Measurements from ENCODE around the gene DDX24. TPM values are rescaled to one million over a fixed set of nuclear protein-coding genes. Genes with fewer than 3 reads are reported as not detected.

Gene DDX24
- total RNA-seq, 1 donor from 2014 or later = 109 TPM

- H3K4me1 ChIP-seq = peaks cover 5% of the 10 kb centered on the region
Measured at GRCh38 chr14:94031883-94032279, 49.1 kb downstream of the DDX24 start.

GRCh38 chr14:94031161-94031882 is 49.7 kb downstream of the DDX24 start:
- H3K4me3 ChIP-seq = no peak overlapping the region
- H3K27ac ChIP-seq = no peak overlapping the region
- intact Hi-C loops (cut with DNase I) = no loop called here
- H3K36me3 ChIP-seq = no peaks in the 10 kb centered on the region
- H3K9me3 ChIP-seq = no peaks in the 10 kb centered on the region
- peaks cover 10% of the 10 kb centered on the region for H3K4me1 ChIP-seq
- no peaks in the 10 kb centered on the region for H3K27me3 ChIP-seq
- DNase-seq (ENCODE audit: extremely low spot score in 2 of 2) = no peak
- TF ChIP-seq CTCF (IDR thresholded peaks at IDR 0.05) (no peak), POLR2AphosphoS5 (IDR thresholded peaks at IDR 0.05; ENCODE audit: insufficient read depth in 1 of 2, low read depth in 1 of 2) (no peak), POLR2A (IDR thresholded peaks at IDR 0.05) (no peak)

More at GRCh38 chr14:94031883-94032279, 49.1 kb downstream of the DDX24 start:
- Histone ChIP-seq H3K36me3 (no peaks in the 10 kb centered on the region), H3K27me3 (no peaks in the 10 kb centered on the region), H3K9me3 (no peaks in the 10 kb centered on the region), H3K27ac (no peak overlapping the region), H3K4me3 (no peak overlapping the region)
- no peak for DNase-seq (ENCODE audit: extremely low spot score in 2 of 2)
- TF ChIP-seq POLR2AphosphoS5 (IDR thresholded peaks at IDR 0.05; ENCODE audit: insufficient read depth in 1 of 2, low read depth in 1 of 2) = no peak
- TF ChIP-seq POLR2A (IDR thresholded peaks at IDR 0.05) = no peak
- no peak for TF ChIP-seq CTCF (IDR thresholded peaks at IDR 0.05)
- intact Hi-C loops (cut with DNase I) = no loop called here

- H3K9me3 ChIP-seq = no peaks in the 10 kb centered on the region
- no peak overlapping the region for H3K27ac ChIP-seq
- no peak for TF ChIP-seq CTCF (IDR thresholded peaks at IDR 0.05)
- intact Hi-C loops (cut with DNase I) = no loop called here
- H3K4me3 ChIP-seq = no peak overlapping the region
- no peaks in the 10 kb centered on the region for H3K36me3 ChIP-seq
- no peak for DNase-seq (ENCODE audit: extremely low spot score in 2 of 2)
- H3K4me1 ChIP-seq = peaks cover 11% of the 10 kb centered on the region
- no peaks in the 10 kb centered on the region for H3K27me3 ChIP-seq
Measured at GRCh38 chr14:94030571-94030970, 50.4 kb downstream of the DDX24 start.

- intact Hi-C loops (cut with DNase I) = no loop called here
- H3K4me3 ChIP-seq = no peak overlapping the region
- no peaks in the 10 kb centered on the region for H3K36me3 ChIP-seq
- H3K4me1 ChIP-seq = peaks cover 11% of the 10 kb centered on the region
- H3K9me3 ChIP-seq = no peaks in the 10 kb centered on the region
- TF ChIP-seq CTCF (IDR thresholded peaks at IDR 0.05) (no peak), POLR2A (IDR thresholded peaks at IDR 0.05) (no peak), POLR2AphosphoS5 (IDR thresholded peaks at IDR 0.05; ENCODE audit: insufficient read depth in 1 of 2, low read depth in 1 of 2) (no peak)
- no peak overlapping the region for H3K27ac ChIP-seq
- no peak for DNase-seq (ENCODE audit: extremely low spot score in 2 of 2)
- H3K27me3 ChIP-seq = no peaks in the 10 kb centered on the region
Measured at GRCh38 chr14:94029671-94030203, 51.3 kb downstream of the DDX24 start.

GRCh38 chr14:94029265-94029664 is 51.7 kb downstream of the DDX24 start:
- Histone ChIP-seq H3K9me3 (no peaks in the 10 kb centered on the region), H3K4me1 (peaks cover 11% of the 10 kb centered on the region), H3K4me3 (no peak overlapping the region), H3K27ac (no peak overlapping the region), H3K27me3 (no peaks in the 10 kb centered on the region), H3K36me3 (no peaks in the 10 kb centered on the region)
- intact Hi-C loops (cut with DNase I) = no loop called here
- DNase-seq (ENCODE audit: extremely low spot score in 2 of 2) = no peak
- TF ChIP-seq POLR2A (IDR thresholded peaks at IDR 0.05) (no peak), CTCF (IDR thresholded peaks at IDR 0.05) (no peak), POLR2AphosphoS5 (IDR thresholded peaks at IDR 0.05; ENCODE audit: insufficient read depth in 1 of 2, low read depth in 1 of 2) (no peak)

Data from vagina (tissue), 2 donors.